Stimulated activated CD8-positive, alpha-beta memory T cell treated with anti-CD3 and anti-CD28 coated beads, Interleukin-15, amount 100 ng/mL, for 24 hours (primary cell): ENCODE data around the gene GJB1.
A peak's percentile ranks its signal among the peaks of the same experiment; 100 is the strongest.

Experiments used
- DNase-seq: peaks from one replicate; pipeline ENCODE4 v3.0.0-alpha.2; 2020; ENCODE audit warnings: low read depth

GJB1 gene

DNA sequence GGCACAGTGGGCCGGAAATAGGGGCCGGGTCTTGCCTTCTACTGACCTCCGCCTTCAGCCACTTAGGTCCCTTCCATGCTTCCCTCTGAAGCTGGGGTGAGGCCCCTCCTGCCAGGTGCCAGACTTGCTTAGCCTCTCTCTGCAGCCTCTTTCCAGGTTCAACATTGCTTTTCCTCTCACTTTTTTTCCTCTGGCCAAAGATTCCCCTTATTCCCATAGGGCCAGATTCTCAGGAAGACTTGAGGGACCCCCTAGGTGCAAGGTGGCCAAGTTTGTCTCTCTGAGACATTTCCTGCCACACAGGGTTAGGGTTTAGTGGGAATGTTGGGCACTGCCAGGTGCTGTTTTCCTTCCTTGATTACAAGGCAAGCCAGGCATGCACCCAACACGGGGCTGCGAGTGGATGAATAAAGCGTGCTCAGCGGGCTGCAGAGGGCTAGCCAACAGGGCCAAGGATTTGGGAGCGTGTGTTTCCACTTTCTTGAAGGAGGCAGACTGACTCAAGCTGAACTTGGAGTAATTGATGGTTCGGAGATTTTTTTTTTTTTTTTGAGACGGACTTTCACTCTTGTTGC, 7.6 kb upstream of the GJB1 start:
- DNase-seq: no peak

GRCh38 chrX:71216485-71216884, 6.5 kb upstream of the GJB1 start:
- no peak for DNase-seq

DNA sequence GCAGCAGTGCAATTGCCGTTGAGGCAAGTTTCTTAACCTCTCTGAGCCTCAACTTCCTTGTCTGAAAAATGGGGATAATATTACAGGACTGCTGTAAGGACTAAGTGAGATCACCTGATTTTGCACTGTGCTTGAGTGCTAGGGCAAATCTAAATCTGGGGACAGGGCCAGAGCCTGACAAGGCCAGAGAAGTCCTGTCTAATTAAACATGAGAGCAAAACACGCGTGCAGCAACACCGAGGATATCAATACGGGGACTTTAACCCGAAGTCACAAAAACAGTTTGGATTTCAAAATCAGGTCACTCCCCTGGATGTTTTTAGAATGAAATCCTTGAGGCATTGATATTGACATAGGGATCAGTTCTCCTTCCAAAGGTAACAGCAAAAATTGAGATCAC, 5.7 kb upstream of the GJB1 start:
- DNase-seq: no peak

DNA sequence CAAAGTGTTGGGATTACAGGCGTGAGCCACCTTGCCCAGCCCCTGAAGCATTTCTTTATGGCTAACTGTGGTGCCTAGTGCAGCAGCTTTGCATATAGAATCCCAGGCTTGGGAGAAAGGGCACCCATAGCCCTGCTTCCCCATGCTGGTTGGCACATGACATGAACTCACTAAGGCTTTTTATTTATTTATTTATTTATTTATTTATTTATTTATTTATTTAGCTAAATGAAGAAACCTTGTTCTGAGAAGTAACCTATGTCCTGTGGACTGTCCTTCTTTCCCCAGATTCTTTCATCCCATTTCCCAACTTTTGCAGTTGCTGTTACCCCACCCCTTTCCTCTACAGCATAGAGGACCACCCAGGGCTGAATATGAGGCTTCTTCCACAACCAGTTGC, 1.9 kb upstream of the GJB1 start:
- DNase-seq: no peak

DNA sequence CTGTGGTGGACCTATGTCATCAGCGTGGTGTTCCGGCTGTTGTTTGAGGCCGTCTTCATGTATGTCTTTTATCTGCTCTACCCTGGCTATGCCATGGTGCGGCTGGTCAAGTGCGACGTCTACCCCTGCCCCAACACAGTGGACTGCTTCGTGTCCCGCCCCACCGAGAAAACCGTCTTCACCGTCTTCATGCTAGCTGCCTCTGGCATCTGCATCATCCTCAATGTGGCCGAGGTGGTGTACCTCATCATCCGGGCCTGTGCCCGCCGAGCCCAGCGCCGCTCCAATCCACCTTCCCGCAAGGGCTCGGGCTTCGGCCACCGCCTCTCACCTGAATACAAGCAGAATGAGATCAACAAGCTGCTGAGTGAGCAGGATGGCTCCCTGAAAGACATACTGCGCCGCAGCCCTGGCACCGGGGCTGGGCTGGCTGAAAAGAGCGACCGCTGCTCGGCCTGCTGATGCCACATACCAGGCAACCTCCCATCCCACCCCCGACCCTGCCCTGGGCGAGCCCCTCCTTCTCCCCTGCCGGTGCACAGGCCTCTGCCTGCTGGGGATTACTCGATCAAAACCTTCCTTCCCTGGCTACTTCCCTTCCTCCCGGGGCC, 1.2 kb downstream of the GJB1 start:
- DNase-seq: no peak

GRCh38 chrX:71225009-71225408, 2.0 kb downstream of the GJB1 start:
- DNase-seq: no peak

- DNase-seq: no peak
These were observed 2.7 kb downstream of the GJB1 start for GRCh38 chrX:71225676-71226075.

DNA sequence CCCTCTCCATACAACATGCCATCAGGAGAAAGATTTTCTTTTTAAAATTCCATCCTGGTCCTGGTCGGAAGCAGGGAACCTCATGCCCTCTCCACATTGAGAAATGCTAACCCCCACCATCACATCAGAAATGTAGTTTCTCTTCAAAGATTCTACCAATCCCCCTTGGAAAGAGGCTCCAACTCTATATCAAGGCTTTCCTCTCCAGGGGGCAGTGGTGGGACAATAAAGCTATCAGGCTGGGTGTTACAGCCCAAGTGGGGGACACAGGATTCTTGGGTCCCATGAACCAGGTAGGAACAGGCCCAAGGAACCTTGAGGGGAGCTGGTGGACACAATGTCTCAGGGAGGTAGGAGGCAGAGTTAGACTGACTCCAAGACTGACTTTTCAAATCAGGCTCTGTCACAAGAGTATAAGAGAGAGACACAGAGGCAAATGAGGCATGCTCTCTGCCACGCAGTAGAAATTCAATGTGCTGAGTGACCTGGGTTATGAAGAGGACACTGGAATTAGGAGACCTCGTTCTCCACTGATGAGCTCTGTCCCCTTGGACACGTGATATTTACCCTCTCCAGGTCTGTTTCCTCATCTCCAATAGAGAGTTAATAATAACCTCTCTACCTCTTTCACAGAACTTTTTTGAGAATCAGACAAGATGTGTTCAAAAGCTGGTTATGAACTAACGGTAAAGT, 4.5 kb downstream of the GJB1 start:
- no peak for DNase-seq

DNA sequence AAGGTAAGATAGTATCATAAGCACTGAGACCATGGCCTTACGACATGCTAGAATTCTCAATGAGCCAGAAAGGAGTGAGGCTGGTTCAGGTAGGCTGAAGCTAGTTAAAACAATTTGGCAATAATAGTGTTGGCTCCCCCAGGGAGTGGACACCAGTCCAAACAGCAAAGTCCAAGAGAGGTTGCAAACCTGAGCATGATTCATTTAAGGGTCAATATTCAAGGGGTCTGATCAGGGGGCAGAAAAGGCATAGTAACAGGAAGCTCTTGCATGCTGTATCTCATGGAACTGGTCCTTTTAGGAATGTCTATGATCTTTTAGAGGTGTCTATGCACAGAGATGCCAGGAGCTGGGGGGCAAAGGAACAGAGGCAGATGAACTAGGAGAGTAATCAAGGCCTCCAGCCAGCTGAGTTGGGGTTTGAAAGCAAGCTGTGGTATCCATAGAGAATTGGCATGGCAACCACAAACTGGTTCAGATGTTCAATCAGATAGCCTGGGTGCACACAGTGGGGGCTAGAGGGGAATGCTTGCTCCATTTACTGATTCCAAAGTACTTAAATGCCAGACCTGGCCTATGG, 5.1 kb downstream of the GJB1 start:
- DNase-seq: no peak

- no peak for DNase-seq
These were observed 12.5 kb downstream of the GJB1 start for GRCh38 chrX:71235482-71235881.

DNA sequence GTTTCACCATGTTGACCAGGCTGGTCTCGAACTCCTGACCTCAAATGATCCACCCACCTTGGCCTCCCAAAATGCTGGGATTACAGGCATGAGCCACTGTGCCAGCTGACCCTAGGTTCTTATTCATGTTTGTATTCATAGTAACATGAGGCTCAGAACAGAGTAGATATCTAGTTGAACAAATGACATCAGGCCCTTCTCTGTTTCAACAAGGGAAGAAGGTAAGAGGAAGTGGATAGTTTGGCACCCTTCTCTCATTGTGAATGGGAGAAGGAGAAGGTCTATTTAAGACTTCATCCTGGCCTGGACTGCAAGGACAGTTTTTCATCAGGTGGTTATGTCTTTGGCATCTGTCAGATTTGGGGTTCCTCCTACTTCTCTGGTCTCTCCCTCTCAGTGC, 13.8 kb downstream of the GJB1 start:
- DNase-seq: no peak

DNA sequence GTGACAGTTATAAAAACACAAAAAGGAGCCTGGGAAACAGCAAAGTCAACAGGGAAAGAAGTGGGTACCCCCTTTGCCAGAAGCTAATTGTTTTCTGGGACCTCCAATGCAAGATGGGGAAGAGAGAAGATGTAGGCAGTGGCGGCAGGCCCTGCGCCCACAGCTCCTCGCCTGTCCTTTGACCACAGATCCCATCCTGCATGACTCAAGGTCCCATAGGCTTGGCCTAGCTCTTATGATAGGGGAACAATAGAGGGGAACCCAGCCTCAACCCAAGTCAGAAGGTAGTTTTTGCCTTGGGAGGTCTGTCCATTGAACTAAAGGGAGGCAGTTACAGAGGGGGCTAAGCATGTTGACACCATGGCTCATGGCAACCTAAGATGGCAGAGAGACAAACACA, 16.8 kb downstream of the GJB1 start:
- no peak for DNase-seq

DNA sequence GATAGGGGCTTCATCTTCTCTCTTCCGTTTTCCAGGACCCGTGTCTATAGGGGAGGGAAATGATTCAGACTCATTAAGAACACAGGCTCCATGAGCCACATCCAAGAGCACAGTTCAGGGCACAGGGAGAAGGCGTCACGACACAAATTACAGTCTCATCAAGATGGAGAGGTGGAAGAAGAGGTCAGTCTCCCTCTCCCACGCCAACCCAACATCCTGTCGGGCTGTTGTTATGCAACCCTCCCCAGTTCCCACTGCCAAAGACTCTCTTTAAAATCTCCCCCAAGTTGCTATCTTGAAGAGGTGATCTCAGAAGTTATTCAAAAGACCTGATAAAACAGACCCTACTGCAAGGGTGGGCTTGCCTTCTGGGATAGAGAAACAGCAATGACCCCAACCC, 18.3 kb downstream of the GJB1 start:
- no peak for DNase-seq

- no peak for DNase-seq
These were observed 21.5 kb downstream of the GJB1 start for GRCh38 chrX:71244359-71245128.

- no peak for DNase-seq
These were observed 22.1 kb downstream of the GJB1 start for GRCh38 chrX:71245159-71245558.

- DNase-seq: no peak
These were observed 27.8 kb downstream of the GJB1 start for GRCh38 chrX:71250841-71251240.

DNA sequence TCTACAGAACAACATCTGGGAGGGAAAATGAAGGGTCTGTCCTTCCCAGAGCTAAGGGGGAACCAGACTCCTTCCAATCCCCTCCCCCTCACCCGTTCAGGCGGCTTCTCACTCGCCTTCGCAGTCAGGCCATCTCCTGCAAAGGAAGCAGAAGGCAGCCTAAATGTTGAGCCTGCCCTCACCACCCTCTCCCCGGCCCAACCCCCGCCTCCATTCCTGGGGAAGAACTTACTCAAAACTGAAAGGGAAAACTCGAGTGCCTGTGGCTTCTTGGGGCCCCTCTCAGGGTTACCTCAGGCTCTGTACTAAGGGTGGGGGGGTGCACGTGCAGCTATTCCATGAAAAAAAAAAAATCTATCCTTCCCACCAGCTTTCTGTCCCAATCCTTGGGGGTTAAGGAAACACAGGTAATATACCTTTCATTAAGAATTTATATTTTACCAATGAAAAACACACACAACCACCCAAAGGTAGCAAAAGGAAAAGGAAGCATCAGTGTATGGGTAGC, 28.5 kb downstream of the GJB1 start:
- DNase-seq: no peak

GRCh38 chrX:71252221-71252620, 29.2 kb downstream of the GJB1 start:
- no peak for DNase-seq

DNA sequence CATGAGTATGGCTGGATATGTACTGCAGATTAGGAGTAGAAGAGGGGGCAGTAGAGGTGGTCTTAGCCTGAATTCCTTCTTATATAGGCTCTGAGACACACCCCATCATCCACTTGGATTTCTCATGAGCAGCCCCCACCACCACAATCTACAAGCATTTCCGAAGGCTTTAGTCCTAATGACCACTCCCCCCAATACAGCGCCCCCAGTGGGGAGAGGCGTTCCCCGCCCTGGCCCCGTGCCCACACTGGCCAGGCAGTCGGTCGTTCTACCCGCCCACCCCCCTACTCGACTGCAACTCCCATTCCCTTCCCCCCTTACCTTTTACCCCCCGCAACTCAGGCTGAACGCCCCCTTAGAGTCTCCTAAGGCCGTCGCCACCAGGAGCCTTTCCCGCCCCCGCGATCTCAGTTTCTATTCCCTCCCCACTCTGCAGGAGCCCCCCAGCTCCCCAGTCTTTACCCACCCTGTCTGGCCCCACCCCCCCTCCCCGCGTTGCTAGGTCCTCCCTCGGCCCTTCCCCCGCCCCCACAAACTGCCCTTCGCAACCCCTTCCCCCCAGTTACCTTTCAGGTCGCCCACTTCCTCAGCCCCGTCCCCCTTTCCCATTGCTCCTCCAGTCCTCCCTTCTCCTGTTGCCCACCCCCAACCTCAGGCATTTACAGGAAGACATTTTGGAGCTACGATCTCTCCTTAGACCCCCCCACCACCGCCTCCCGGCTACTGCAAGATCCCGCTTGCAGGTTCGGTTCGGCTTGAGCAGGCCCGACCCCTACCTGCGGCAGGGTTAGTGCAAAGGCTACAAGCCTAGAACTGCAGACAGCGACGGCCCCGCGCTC, 30.4 kb downstream of the GJB1 start:
- no peak for DNase-seq

GRCh38 chrX:71254092-71254963, 31.3 kb downstream of the GJB1 start, which contains the start of gene ZMYM3:
ZMYM3 (minus strand) TSS chrX:71254140; CDS start chrX:71253255, 885 bp downstream.
- DNase-seq: peak; percentile 49
